ENCODE measurements around the gene PRKAG2.
A peak's percentile ranks its signal among the peaks of the same experiment; 100 is the strongest.
"Not testable (repeated sequence)": the region's sequence is repeated elsewhere in the genome, so short reads cannot be mapped to it uniquely, and the experiment has no call there.

PRKAG2 gene

DNA sequence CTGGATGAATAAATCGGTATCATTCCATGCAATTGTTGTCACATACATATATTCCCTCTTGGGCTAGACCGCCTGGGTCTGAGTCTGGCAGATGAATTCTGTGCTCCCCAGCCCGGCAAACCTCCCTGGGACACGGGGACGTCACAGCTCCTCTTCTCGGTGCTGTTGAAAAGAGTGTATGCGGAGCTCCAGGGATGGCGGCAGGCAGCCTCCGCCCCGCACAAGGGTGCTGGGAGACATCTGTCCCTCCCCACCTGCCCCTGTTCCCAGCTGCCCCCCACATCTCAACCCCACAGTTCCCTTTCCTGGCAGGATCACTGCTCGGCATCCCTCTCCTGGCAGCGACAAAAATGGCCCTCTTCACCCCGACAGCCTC is 32.1 kb downstream of the PRKAG2 start:
- DNase-seq (ENCODE audit: low read depth), result no peak

DNA sequence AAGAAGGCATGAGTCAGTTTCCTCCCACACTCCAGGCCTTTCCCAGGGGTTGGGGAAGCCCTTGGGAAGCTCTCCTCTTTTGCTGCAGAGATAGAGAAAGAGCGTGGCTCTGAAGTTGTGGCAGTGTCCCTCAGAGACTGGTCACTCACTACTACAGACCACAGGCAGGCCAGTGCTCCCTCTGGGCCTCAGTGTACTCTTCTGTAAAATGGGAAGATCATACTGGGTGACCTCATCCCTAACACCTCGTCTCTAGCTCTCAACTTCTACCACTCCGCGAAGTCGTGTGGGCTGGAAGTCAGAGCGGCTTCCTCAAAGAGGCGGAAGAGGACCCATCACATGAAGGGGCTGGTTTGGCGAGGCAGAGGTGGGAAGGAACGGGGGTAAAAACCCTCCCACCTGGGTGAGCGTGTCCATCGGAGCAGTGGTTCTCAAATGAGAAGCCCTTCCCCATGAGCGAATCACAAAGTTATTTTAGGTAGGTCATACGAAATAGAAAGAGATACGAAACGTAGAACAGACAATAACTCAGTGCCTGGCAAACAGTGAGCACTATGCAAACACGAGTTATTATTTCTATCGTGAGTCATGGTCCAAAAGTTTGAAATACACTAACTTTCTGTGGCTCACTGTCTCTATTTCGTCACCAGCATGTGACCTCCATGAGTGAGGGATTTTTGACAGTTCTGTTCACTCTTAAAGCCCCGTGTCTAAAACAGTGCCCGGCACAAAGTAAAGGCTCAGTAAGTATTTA is 32.7 kb downstream of the PRKAG2 start:
- DNase-seq (ENCODE audit: low read depth), result peak; percentile 14
- Histone ChIP-seq H3K4me1 (ENCODE audit: control insufficient read depth, insufficient read depth, low read length) (peaks cover 16% of the 10 kb centered on the region), H3K27me3 (replicated peaks; ENCODE audit: control insufficient read depth, insufficient read depth, low read length) (no peaks in the 10 kb centered on the region), H3K9me3 (ENCODE audit: control insufficient read depth, low read length) (no peaks in the 10 kb centered on the region), H3K36me3 (ENCODE audit: control insufficient read depth, insufficient read depth, low read length, severe bottlenecking) (no peaks in the 10 kb centered on the region), H3K4me3 (ENCODE audit: low read length) (no peak overlapping the region), H3K9ac (ENCODE audit: low read length) (no peak overlapping the region)

More for the DNA sequence above, 32.1 kb downstream of the PRKAG2 start:
- no peaks in the 10 kb centered on the region for H3K36me3 ChIP-seq (ENCODE audit: control insufficient read depth, insufficient read depth, low read length, severe bottlenecking)
- peaks cover 16% of the 10 kb centered on the region for H3K4me1 ChIP-seq (ENCODE audit: control insufficient read depth, insufficient read depth, low read length)
- H3K9ac ChIP-seq (ENCODE audit: low read length), result no peak overlapping the region
- no peaks in the 10 kb centered on the region for H3K27me3 ChIP-seq (replicated peaks; ENCODE audit: control insufficient read depth, insufficient read depth, low read length)
- no peak overlapping the region for H3K4me3 ChIP-seq (ENCODE audit: low read length)
- H3K9me3 ChIP-seq (ENCODE audit: control insufficient read depth, low read length), result no peaks in the 10 kb centered on the region

DNA sequence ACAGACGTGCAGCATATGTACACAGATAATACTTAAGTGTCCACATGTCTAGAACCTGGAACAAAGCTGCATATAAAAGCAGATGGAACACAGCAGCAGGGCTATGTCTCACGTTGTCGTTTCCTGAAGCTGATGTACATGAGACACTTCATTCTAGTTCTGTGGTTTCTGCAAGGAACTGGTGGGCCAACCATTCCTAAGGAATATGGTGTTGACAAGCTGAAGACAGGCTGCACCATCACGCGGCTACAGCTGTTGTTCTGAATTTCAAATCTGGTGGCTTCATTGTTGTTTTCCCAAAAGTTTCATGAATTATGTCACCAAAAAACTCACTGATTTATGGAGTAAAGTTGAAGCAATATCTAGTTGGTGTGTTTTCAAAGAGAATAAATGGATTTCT is 33.7 kb downstream of the PRKAG2 start:
- H3K36me3 ChIP-seq (ENCODE audit: control insufficient read depth, insufficient read depth, low read length, severe bottlenecking), result no peaks in the 10 kb centered on the region
- DNase-seq (ENCODE audit: low read depth), result no peak
- no peak overlapping the region for H3K9ac ChIP-seq (ENCODE audit: low read length)
- no peaks in the 10 kb centered on the region for H3K9me3 ChIP-seq (ENCODE audit: control insufficient read depth, low read length)
- H3K4me3 ChIP-seq (ENCODE audit: low read length), result no peak overlapping the region
- H3K27me3 ChIP-seq (replicated peaks; ENCODE audit: control insufficient read depth, insufficient read depth, low read length), result no peaks in the 10 kb centered on the region
- H3K4me1 ChIP-seq (ENCODE audit: control insufficient read depth, insufficient read depth, low read length), result peaks cover 16% of the 10 kb centered on the region

DNA sequence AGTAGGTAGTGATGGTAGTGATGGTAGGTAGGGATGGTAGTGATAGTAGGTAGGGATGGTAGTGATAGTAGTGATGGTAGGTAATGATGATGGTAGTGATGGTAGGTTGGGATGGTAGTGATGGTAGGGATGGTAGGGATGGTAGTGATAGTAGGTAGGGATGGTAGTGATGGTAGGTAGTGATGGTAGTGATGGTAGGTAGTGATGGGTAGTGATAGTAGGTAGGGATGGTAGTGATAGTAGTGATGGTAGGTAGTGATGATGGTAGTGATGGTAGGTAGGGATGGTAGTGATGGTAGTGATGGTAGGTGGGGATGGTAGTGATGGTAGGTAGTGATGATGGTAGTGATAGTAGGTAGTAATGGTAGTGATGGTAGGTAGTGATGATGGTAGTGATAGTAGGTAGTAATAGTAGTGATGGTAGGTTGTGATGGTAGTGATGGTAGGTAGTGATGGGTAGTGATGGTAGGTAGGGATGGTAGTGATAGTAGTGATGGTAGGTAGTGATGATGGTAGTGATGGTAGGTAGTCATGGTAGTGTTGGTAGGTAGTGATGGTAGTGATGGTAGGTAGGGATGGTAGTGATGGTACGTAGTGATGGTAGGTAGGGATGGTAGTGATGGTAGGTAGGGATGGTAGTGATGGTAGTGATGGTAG is 35.4 kb downstream of the PRKAG2 start:
- H3K9me3 ChIP-seq (ENCODE audit: control insufficient read depth, low read length); H3K27me3 ChIP-seq (replicated peaks; ENCODE audit: control insufficient read depth, insufficient read depth, low read length); H3K36me3 ChIP-seq (ENCODE audit: control insufficient read depth, insufficient read depth, low read length, severe bottlenecking); H3K4me3 ChIP-seq (ENCODE audit: low read length); DNase-seq (ENCODE audit: low read depth); H3K9ac ChIP-seq (ENCODE audit: low read length): not testable (repeated sequence)
- H3K4me1 ChIP-seq (ENCODE audit: control insufficient read depth, insufficient read depth, low read length), result peaks cover 16% of the 10 kb centered on the region

GRCh38 chr7:151840088-151840910 is 36.6 kb downstream of the PRKAG2 start:
- Histone ChIP-seq H3K36me3 (ENCODE audit: control insufficient read depth, insufficient read depth, low read length, severe bottlenecking) (no peaks in the 10 kb centered on the region), H3K27me3 (replicated peaks; ENCODE audit: control insufficient read depth, insufficient read depth, low read length) (peaks cover 15% of the 10 kb centered on the region), H3K9me3 (ENCODE audit: control insufficient read depth, low read length) (no peaks in the 10 kb centered on the region), H3K4me3 (ENCODE audit: low read length) (no peak overlapping the region), H3K4me1 (ENCODE audit: control insufficient read depth, insufficient read depth, low read length) (peaks cover 16% of the 10 kb centered on the region), H3K9ac (ENCODE audit: low read length) (no peak overlapping the region)
- no peak for DNase-seq (ENCODE audit: low read depth)

- no peak overlapping the region for H3K9ac ChIP-seq (ENCODE audit: low read length)
- peaks cover 12% of the 10 kb centered on the region for H3K4me1 ChIP-seq (ENCODE audit: control insufficient read depth, insufficient read depth, low read length)
- no peak for DNase-seq (ENCODE audit: low read depth)
- no peaks in the 10 kb centered on the region for H3K36me3 ChIP-seq (ENCODE audit: control insufficient read depth, insufficient read depth, low read length, severe bottlenecking)
- peaks cover 17% of the 10 kb centered on the region for H3K27me3 ChIP-seq (replicated peaks; ENCODE audit: control insufficient read depth, insufficient read depth, low read length)
- no peak overlapping the region for H3K4me3 ChIP-seq (ENCODE audit: low read length)
- no peaks in the 10 kb centered on the region for H3K9me3 ChIP-seq (ENCODE audit: control insufficient read depth, low read length)
These were observed 37.4 kb downstream of the PRKAG2 start for GRCh38 chr7:151839451-151839921.

GRCh38 chr7:151838861-151839381 is 38.0 kb downstream of the PRKAG2 start:
- Histone ChIP-seq H3K4me1 (ENCODE audit: control insufficient read depth, insufficient read depth, low read length) (peaks cover 6% of the 10 kb centered on the region), H3K4me3 (ENCODE audit: low read length) (no peak overlapping the region), H3K27me3 (replicated peaks; ENCODE audit: control insufficient read depth, insufficient read depth, low read length) (peaks cover 22% of the 10 kb centered on the region), H3K9ac (ENCODE audit: low read length) (no peak overlapping the region), H3K36me3 (ENCODE audit: control insufficient read depth, insufficient read depth, low read length, severe bottlenecking) (no peaks in the 10 kb centered on the region), H3K9me3 (ENCODE audit: control insufficient read depth, low read length) (no peaks in the 10 kb centered on the region)
- no peak for DNase-seq (ENCODE audit: low read depth)

GRCh38 chr7:151838072-151838471 is 38.8 kb downstream of the PRKAG2 start:
- H3K9ac ChIP-seq (ENCODE audit: low read length), result no peak overlapping the region
- no peak for DNase-seq (ENCODE audit: low read depth)
- H3K27me3 ChIP-seq (replicated peaks; ENCODE audit: control insufficient read depth, insufficient read depth, low read length), result peaks cover 22% of the 10 kb centered on the region
- no peaks in the 10 kb centered on the region for H3K4me1 ChIP-seq (ENCODE audit: control insufficient read depth, insufficient read depth, low read length)
- no peaks in the 10 kb centered on the region for H3K9me3 ChIP-seq (ENCODE audit: control insufficient read depth, low read length)
- H3K36me3 ChIP-seq (ENCODE audit: control insufficient read depth, insufficient read depth, low read length, severe bottlenecking), result no peaks in the 10 kb centered on the region
- no peak overlapping the region for H3K4me3 ChIP-seq (ENCODE audit: low read length)

DNA sequence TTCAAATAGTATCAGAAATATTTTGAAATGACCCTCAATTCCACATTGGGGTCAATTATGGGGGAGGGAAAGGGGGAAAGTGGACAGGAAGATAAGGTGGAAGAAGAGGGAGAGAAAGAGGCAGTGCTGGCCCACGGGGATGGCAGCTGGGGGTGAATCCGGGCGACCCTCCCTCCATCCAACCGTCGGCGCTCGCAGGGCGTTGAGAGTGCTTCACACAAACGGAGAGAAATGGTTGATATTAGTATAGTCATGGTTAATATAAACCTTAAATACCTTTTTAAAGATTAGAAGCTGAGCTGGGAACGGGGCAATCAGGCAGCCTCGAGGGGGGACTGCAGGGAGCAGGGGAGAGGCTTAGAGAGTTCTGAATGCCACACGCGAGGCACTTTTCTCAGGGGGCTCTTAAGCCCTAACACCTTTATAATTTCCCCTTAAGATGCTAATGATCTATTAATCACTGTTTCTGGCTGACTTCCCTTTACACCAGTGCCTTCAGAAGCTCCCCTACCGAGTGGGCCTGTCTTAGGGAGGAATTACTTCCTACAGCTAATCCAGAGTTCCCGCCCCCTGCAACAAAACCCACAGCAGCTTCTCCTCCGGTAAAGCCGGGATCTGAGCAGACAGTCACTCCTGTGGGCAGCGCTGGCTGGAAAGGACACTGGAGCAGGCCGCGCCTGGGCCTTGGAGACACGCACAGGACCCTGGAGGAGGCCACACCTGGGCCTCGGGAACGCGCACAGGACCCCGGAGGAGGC is 39.5 kb downstream of the PRKAG2 start:
- no peak overlapping the region for H3K4me3 ChIP-seq (ENCODE audit: low read length)
- no peaks in the 10 kb centered on the region for H3K36me3 ChIP-seq (ENCODE audit: control insufficient read depth, insufficient read depth, low read length, severe bottlenecking)
- H3K27me3 ChIP-seq (replicated peaks; ENCODE audit: control insufficient read depth, insufficient read depth, low read length), result peaks cover 22% of the 10 kb centered on the region
- H3K4me1 ChIP-seq (ENCODE audit: control insufficient read depth, insufficient read depth, low read length), result no peaks in the 10 kb centered on the region
- H3K9ac ChIP-seq (ENCODE audit: low read length), result no peak overlapping the region
- no peaks in the 10 kb centered on the region for H3K9me3 ChIP-seq (ENCODE audit: control insufficient read depth, low read length)
- no peak for DNase-seq (ENCODE audit: low read depth)

GRCh38 chr7:151836927-151837205 is 40.0 kb downstream of the PRKAG2 start:
- no peak overlapping the region for H3K4me3 ChIP-seq (ENCODE audit: low read length)
- peaks cover 23% of the 10 kb centered on the region for H3K27me3 ChIP-seq (replicated peaks; ENCODE audit: control insufficient read depth, insufficient read depth, low read length)
- H3K9me3 ChIP-seq (ENCODE audit: control insufficient read depth, low read length), result no peaks in the 10 kb centered on the region
- H3K36me3 ChIP-seq (ENCODE audit: control insufficient read depth, insufficient read depth, low read length, severe bottlenecking), result no peaks in the 10 kb centered on the region
- H3K9ac ChIP-seq (ENCODE audit: low read length), result no peak overlapping the region
- no peak for DNase-seq (ENCODE audit: low read depth)
- no peaks in the 10 kb centered on the region for H3K4me1 ChIP-seq (ENCODE audit: control insufficient read depth, insufficient read depth, low read length)
